ENCODE results near the gene SPINK1.
A peak's percentile ranks its signal among the peaks of the same experiment; 100 is the strongest.

Gene SPINK1

GRCh38 chr5:147859962-147860640, 28.6 kb upstream of the SPINK1 start:
- H4K20me1 ChIP-seq (ENCODE audit: insufficient read depth, low read length, poor library complexity, severe bottlenecking) = no peaks in the 10 kb centered on the region
- H3K9ac ChIP-seq (ENCODE audit: low read depth, low read length, poor library complexity, severe bottlenecking) = no peak overlapping the region
- no peak for TF ChIP-seq EZH2phosphoT487 (IDR thresholded peaks at IDR 0.05; ENCODE audit: borderline replicate concordance)
- TF ChIP-seq CTCF (conservative IDR thresholded peaks at IDR 0.05; ENCODE audit: low read length) = no peak
- no peaks in the 10 kb centered on the region for H3K36me3 ChIP-seq (ENCODE audit: insufficient read depth, low read length)
- no peaks in the 10 kb centered on the region for H3K4me1 ChIP-seq (ENCODE audit: insufficient read depth, low read length, poor library complexity, severe bottlenecking)
- H3K27me3 ChIP-seq (ENCODE audit: insufficient read depth, low read length, poor library complexity, severe bottlenecking) = no peaks in the 10 kb centered on the region
- no peaks in the 10 kb centered on the region for H3K9me3 ChIP-seq (ENCODE audit: insufficient read depth, low read depth, low read length)
- no peak overlapping the region for H3K4me3 ChIP-seq (ENCODE audit: low read length, poor library complexity, severe bottlenecking)
- H3K9me2 ChIP-seq (replicated peaks; ENCODE audit: low read depth, low read length) = no peaks in the 10 kb centered on the region
- H3K4me2 ChIP-seq (ENCODE audit: low read depth, low read length, poor library complexity, severe bottlenecking) = no peak overlapping the region
- H3K79me2 ChIP-seq (ENCODE audit: insufficient read depth, low read length) = no peaks in the 10 kb centered on the region
- H3F3A ChIP-seq (ENCODE audit: low read depth) = no peaks in the 10 kb centered on the region
- H2AFZ ChIP-seq (ENCODE audit: low read length) = no peak overlapping the region

DNA sequence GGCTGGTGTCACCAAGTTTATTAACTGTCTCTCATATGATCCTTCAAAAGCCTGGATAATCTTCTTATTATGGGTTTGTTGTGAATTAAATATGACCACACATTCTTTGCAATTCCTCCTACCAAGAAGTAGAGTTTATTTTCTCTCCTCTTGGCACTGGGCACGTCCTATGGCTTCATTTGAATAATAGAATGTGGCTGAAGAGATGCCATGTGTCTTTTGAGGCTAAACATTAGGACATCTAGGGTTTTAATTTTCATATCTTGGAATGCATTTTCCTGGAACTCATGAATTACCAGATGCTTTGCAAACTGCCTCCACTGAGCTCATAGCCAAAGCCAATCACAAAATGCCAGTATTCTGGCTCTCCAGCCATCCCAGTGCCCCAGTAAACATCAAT, 27.1 kb upstream of the SPINK1 start:
- no peaks in the 10 kb centered on the region for H3K79me2 ChIP-seq (ENCODE audit: insufficient read depth, low read length)
- H3K9ac ChIP-seq (ENCODE audit: low read depth, low read length, poor library complexity, severe bottlenecking) = no peak overlapping the region
- TF ChIP-seq CTCF (conservative IDR thresholded peaks at IDR 0.05; ENCODE audit: low read length) (no peak), EZH2phosphoT487 (IDR thresholded peaks at IDR 0.05; ENCODE audit: borderline replicate concordance) (no peak)
- H3K9me2 ChIP-seq (replicated peaks; ENCODE audit: low read depth, low read length) = no peaks in the 10 kb centered on the region
- H4K20me1 ChIP-seq (ENCODE audit: insufficient read depth, low read length, poor library complexity, severe bottlenecking) = no peaks in the 10 kb centered on the region
- H2AFZ ChIP-seq (ENCODE audit: low read length) = no peak overlapping the region
- no peaks in the 10 kb centered on the region for H3K36me3 ChIP-seq (ENCODE audit: insufficient read depth, low read length)
- H3K9me3 ChIP-seq (ENCODE audit: insufficient read depth, low read depth, low read length) = no peaks in the 10 kb centered on the region
- no peak overlapping the region for H3K4me3 ChIP-seq (ENCODE audit: low read length, poor library complexity, severe bottlenecking)
- H3F3A ChIP-seq (ENCODE audit: low read depth) = no peaks in the 10 kb centered on the region
- no peaks in the 10 kb centered on the region for H3K4me1 ChIP-seq (ENCODE audit: insufficient read depth, low read length, poor library complexity, severe bottlenecking)
- no peaks in the 10 kb centered on the region for H3K27me3 ChIP-seq (ENCODE audit: insufficient read depth, low read length, poor library complexity, severe bottlenecking)
- H3K4me2 ChIP-seq (ENCODE audit: low read depth, low read length, poor library complexity, severe bottlenecking) = no peak overlapping the region

DNA sequence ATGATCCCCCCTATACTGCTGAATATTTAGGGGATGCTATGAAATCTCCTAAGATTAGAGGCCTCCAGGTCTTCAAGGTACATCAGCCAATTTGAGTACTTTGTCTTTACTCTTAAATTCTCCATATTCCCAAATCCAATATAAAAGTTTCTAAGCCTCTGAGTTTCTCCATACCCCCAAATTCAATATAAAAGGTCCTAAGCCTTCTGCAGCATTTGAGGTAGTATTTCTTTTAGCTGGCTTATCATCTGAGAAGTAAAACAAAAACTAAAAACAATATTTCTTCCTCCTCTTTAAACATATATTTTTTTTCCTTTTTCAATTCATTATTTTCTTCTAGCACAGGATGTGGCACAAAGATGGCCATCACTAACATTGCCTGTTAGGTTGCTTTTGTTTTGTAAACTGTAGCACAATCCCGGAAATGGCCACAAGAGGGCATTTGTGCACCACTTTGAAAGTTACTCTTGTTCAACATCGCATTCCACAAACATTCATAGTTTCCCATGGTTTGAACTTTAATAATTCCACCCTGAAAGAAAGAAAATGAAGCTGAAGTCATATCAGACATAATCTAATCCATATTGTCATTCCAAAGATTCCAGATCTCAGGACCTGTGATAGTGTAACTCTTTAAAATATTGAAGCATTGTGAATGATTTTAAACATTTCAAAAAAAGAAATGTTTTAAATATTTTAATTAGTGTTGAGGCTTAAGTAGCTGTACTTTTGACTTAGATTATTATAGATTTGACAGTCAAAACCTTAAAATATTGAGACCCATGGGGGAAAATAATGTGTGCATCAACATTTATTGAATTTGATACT, 26.0 kb upstream of the SPINK1 start:
- Histone ChIP-seq H3K9ac (ENCODE audit: low read depth, low read length, poor library complexity, severe bottlenecking) (no peak overlapping the region), H3K4me3 (ENCODE audit: low read length, poor library complexity, severe bottlenecking) (no peak overlapping the region), H3K79me2 (ENCODE audit: insufficient read depth, low read length) (no peaks in the 10 kb centered on the region), H3K4me1 (ENCODE audit: insufficient read depth, low read length, poor library complexity, severe bottlenecking) (no peaks in the 10 kb centered on the region), H3K4me2 (ENCODE audit: low read depth, low read length, poor library complexity, severe bottlenecking) (no peak overlapping the region), H3F3A (ENCODE audit: low read depth) (no peaks in the 10 kb centered on the region), H3K36me3 (ENCODE audit: insufficient read depth, low read length) (no peaks in the 10 kb centered on the region), H3K27me3 (ENCODE audit: insufficient read depth, low read length, poor library complexity, severe bottlenecking) (no peaks in the 10 kb centered on the region), H3K9me3 (ENCODE audit: insufficient read depth, low read depth, low read length) (no peaks in the 10 kb centered on the region), H3K9me2 (replicated peaks; ENCODE audit: low read depth, low read length) (no peaks in the 10 kb centered on the region), H4K20me1 (ENCODE audit: insufficient read depth, low read length, poor library complexity, severe bottlenecking) (no peaks in the 10 kb centered on the region), H2AFZ (ENCODE audit: low read length) (peak overlapping the region; percentile 66)
- TF ChIP-seq EZH2phosphoT487 (IDR thresholded peaks at IDR 0.05; ENCODE audit: borderline replicate concordance) (no peak), CTCF (conservative IDR thresholded peaks at IDR 0.05; ENCODE audit: low read length) (peak; percentile 91)

Data from Loucy (cell line).